ENCODE measurements around the gene TEKT2.

Gene TEKT2

GRCh38 chr1:36087233-36088123 lies 3.6 kb downstream of the TEKT2 start:
- no peak for DNase-seq (ENCODE audit: low read depth, low spot score)

GRCh38 chr1:36088265-36088576 lies 4.3 kb downstream of the TEKT2 start:
- DNase-seq (ENCODE audit: low read depth, low spot score) = no peak

GRCh38 chr1:36088577-36089392 lies 4.9 kb downstream of the TEKT2 start, which contains the start of gene ADPRS:
Gene ADPRS (plus strand): TSS chr1:36088892. CDS start chr1:36088905, 13 bp downstream.
- DNase-seq (ENCODE audit: low read depth, low spot score) = peak; percentile 82

- no peak for DNase-seq (ENCODE audit: low read depth, low spot score)
Observed at GRCh38 chr1:36089393-36090121, 5.7 kb downstream of the TEKT2 start.

DNA sequence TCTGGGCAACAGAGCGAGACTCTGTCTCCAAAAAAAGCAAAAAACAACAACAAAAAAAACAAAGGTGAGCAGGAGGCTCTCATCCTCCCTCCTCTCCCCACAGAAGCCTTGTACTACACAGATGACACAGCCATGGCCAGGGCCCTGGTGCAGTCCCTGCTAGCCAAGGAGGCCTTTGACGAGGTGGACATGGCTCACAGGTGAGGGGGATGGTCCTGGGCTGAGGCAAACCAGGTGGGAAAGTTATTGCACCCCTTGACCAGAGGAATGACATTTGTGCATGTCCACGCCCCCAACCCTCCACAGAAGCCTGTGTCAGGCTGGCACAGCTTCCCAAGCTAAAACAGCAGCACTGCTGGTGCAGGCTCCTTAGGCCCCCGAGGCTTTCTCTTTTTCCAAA lies 7.2 kb downstream of the TEKT2 start:
- DNase-seq (ENCODE audit: low read depth, low spot score) = no peak

- DNase-seq (ENCODE audit: low read depth, low spot score) = no peak
Observed at GRCh38 chr1:36091698-36092097, 7.8 kb downstream of the TEKT2 start.

DNA sequence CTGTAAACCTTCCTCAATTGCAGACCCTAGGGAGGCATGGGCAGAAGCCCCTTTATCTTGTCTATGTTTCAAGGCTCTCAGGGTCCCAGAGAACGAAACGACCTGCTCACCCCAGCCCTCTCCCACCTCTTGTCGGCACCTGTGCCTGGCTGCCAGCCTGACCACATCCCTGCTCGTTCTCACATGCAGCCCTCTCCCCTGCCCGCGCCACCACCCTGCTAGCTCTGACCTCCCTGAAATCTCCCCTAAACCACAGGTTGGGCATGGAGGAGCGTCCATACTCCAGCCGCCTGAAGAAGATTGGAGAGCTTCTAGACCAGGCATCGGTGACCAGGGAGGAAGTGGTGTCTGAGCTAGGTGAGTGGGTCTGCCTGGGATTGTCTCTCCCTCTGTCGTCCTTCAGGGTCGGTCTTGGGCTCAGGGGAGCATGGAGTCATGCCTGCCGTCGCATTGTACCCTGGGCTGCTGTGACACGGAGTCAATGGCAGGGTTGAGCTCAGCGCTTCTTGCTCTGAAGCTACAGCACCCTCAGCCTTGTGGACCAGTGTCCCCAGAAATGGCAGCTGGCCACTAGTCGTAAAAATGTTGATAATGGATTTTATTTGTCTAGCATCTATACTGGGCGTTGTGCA lies 8.4 kb downstream of the TEKT2 start:
- DNase-seq (ENCODE audit: low read depth, low spot score) = no peak

GRCh38 chr1:36092798-36093185 lies 8.9 kb downstream of the TEKT2 start:
- DNase-seq (ENCODE audit: low read depth, low spot score) = no peak

- DNase-seq (ENCODE audit: low read depth, low spot score) = no peak
Observed at GRCh38 chr1:36093226-36093625, 9.3 kb downstream of the TEKT2 start.

DNA sequence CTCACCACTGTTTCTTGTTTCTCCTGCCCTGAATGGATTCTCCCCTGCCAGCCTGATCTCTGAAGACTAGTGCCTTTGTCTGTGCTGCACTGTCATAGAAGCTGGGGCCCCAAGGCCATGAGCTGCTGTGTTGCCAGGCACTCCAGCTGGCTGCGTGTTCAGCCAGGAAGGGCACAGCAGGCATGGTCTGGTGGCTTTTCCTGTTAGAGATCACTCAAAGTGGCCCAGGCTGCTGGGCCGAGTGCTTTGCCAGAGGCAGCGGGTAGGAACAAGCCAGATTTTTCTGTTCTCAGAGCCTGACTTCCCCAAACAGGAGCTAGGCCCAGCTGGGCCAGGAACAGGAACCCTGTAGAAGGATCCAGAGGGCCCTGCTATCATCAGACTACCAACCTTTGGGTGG lies 10.0 kb downstream of the TEKT2 start:
- DNase-seq (ENCODE audit: low read depth, low spot score) = no peak

GRCh38 chr1:36094621-36095061 lies 10.7 kb downstream of the TEKT2 start:
- no peak for DNase-seq (ENCODE audit: low read depth, low spot score)

GRCh38 chr1:36095760-36096405 lies 12.0 kb downstream of the TEKT2 start:
- no peak for DNase-seq (ENCODE audit: low read depth, low spot score)

- DNase-seq (ENCODE audit: low read depth, low spot score) = no peak
Observed at GRCh38 chr1:36096500-36097432, 12.9 kb downstream of the TEKT2 start.

DNA sequence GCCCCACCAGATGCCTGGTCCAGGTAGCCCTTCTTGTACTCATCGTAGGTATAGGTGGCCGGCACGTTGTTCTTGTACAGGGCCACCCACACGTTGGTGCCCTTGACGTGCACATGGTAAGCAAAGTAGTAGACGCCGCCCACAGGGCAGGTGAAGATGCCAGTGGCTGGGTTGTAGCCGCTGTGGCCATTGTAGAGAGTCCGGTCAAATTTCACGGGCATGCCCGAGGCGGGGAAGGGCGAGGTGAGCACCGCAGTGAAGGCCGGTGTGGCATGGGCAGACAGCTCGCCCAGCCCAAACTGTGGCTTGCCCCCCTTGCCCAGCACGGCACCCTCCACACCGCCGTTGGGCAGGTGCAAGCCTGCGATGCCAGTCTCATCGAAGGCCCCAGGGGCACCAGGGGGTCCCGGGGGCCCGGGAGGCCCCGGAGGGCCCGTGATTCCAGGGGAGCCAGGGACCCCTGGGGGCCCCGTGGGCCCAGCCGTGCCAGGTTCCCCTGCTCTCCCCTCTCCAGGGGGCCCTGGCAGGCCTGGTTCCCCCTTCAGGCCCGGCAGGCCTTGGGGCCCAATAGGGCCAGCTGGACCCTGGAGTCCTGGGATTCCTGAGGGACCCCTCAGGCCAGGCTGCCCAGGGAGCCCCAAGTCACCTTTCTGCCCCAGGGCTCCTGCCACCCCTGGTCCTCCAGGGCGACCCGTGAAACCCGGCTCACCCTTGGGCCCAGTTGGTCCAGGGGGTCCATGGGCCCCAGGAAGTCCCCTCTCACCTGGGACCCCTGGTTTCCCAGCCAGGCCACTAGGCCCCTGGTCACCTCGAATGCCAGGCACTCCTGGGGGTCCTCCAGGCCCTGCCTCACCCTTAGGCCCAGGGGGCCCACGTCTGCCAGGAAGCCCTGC lies 14.0 kb downstream of the TEKT2 start:
- no peak for DNase-seq (ENCODE audit: low read depth, low spot score)

DNA sequence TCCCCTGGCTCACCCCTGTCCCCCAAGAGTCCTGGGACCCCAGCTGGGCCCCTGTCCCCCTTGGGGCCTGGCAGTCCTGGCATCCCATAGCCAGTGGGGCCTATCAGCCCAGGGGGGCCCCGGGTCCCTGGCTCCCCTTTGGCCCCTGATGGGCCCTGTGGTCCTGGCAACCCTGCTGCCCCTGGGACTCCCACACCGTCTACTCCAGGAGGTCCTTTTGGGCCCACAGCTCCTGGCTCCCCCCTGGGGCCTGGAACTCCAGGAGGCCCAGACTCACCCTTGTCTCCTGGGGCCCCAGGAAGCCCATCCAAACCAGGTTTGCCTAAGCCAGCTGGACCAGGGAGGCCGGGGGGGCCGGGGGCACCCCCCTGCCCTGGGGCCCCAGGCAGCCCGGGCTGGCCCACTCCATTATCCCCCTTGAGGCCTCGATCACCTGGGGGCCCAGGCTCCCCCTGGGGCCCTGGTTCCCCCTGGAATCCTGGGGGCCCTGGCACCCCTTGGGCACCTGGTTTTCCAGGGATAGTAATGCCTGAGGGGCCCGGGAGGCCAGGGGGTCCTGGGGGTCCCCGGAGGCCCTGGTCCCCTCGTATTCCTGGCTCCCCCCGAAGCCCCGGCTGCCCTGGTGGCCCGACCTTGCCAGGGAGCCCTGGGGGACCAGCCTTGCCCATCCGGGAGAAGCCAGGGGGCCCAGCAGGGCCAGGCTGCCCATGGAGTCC lies 14.9 kb downstream of the TEKT2 start:
- no peak for DNase-seq (ENCODE audit: low read depth, low spot score)

- DNase-seq (ENCODE audit: low read depth, low spot score) = peak; percentile 39
Observed at GRCh38 chr1:36099681-36100341, 15.9 kb downstream of the TEKT2 start.

- no peak for DNase-seq (ENCODE audit: low read depth, low spot score)
Observed at GRCh38 chr1:36100376-36100775, 16.5 kb downstream of the TEKT2 start.

GRCh38 chr1:36101546-36101945 lies 17.7 kb downstream of the TEKT2 start:
- DNase-seq (ENCODE audit: low read depth, low spot score) = no peak

Data from activated CD4-positive, CD25-positive, alpha-beta regulatory T cell treated with anti-CD3 and anti-CD28 coated beads, Interleukin-2, amount 50 U/mL, for 16 hours (primary cell).